HCT116 (cell line): ENCODE data around the gene HLCS.

Experiments used
- POLR2AphosphoS5 ChIP-seq: IDR thresholded peaks from 2 replicates; pipeline ENCODE4 v1.6.1; 2011; ENCODE audit warnings: mild to moderate bottlenecking, low read depth, low read length, moderate library complexity
- TF ChIP-seq, protein P1 (sequence below), 3 experiments: fragments of 200-600 bp in 1 of 3; sonication (generic) in 1 of 3; IDR thresholded peaks in 2 of 3; conservative IDR thresholded peaks in 1 of 3; 2 replicates each; pipeline ENCODE4 v1.5.1; 2012 to 2017; ENCODE audit warnings: low read depth in 2 of 3, low read length in 2 of 3, antibody characterized with exemption in 1 of 3, borderline replicate concordance in 1 of 3, control low read depth in 1 of 3, mild to moderate bottlenecking in 1 of 3, mixed read lengths in 1 of 3, mixed run types in 1 of 3, moderate library complexity in 1 of 3; ENCODE audit not compliant: insufficient read depth in 1 of 3
- TF ChIP-seq, protein P2 (sequence below): IDR thresholded peaks from 2 replicates; pipeline ENCODE4 v1.6.1; 2012

DNA sequence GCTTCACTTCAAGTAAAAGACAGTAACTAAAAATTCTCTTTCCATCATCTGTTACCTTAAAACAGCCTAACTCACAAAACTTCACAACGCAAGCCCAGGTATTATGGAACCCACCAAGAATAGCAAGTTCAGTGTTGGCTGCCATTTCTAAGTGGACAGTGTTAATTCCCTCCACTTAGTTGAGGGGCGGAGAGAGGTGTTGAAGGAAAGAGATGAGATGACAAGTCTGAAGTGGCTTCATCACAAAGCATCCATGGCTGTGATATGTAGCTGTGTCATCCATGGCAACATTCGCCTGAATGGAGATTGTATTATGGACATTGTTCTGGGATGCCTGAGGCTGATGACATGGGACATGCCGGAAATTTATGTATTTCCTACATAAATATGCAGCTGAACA, 165.7 kb downstream of the HLCS start:
- TF ChIP-seq, protein P1, sequence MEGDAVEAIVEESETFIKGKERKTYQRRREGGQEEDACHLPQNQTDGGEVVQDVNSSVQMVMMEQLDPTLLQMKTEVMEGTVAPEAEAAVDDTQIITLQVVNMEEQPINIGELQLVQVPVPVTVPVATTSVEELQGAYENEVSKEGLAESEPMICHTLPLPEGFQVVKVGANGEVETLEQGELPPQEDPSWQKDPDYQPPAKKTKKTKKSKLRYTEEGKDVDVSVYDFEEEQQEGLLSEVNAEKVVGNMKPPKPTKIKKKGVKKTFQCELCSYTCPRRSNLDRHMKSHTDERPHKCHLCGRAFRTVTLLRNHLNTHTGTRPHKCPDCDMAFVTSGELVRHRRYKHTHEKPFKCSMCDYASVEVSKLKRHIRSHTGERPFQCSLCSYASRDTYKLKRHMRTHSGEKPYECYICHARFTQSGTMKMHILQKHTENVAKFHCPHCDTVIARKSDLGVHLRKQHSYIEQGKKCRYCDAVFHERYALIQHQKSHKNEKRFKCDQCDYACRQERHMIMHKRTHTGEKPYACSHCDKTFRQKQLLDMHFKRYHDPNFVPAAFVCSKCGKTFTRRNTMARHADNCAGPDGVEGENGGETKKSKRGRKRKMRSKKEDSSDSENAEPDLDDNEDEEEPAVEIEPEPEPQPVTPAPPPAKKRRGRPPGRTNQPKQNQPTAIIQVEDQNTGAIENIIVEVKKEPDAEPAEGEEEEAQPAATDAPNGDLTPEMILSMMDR (IDR thresholded peaks at IDR 0.05 in 2 of 3, conservative IDR thresholded peaks at IDR 0.05 in 1 of 3; ENCODE audit: borderline replicate concordance in 1 of 3, insufficient read depth in 1 of 3, low read depth in 2 of 3, low read length in 2 of 3), result no peak
- TF ChIP-seq, protein P2, sequence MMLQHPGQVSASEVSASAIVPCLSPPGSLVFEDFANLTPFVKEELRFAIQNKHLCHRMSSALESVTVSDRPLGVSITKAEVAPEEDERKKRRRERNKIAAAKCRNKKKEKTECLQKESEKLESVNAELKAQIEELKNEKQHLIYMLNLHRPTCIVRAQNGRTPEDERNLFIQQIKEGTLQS, result no peak
- no peak for TF ChIP-seq POLR2AphosphoS5
